ENCODE measurements around the gene ETV6. TPM values are rescaled to one million over a fixed set of nuclear protein-coding genes. Genes with fewer than 3 reads are reported as not detected.

ETV6 gene
- polyA plus RNA-seq, 1 donor (not counting 4 experiments of a cell fraction or from before 2014, with no cell fraction given): 5.3 TPM

DNA sequence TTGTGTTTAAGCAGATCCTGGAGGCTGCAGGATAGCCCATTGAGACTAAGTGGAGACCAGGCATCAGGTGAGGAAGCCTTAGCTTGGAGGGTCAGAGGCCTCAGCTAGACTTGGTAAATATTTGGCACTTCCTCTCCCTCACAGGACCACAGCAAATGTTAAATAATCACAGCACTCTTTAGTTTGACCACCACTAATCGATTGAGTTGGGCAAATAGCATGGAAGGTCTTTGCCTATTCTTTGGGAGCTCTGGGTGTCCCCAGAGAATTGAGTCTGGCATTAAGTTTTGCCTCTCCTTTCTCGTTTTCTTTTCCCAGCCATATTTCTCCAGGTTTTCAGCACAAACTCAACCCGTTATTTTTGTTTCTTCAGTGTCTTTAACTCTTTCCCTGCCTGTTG lies 61.4 kb downstream of the ETV6 start:
- no peak overlapping the region for H3K27ac ChIP-seq (ENCODE audit: control insufficient read depth, insufficient read depth, low read length)
- DNase-seq (ENCODE audit: low read depth, low spot score) (no peak), FAIRE-seq (no peak)
- H2AFZ ChIP-seq (ENCODE audit: control insufficient read depth, low read length): no peak overlapping the region
- dilution Hi-C loops (cut with MboI; ENCODE audit: extremely low pct_ligation_motif_present, low sequenced_read_pairs): no loop called here
- no peaks in the 10 kb centered on the region for H3K27me3 ChIP-seq (ENCODE audit: control insufficient read depth, extremely low read depth, insufficient read depth, low read length)
- H3K9ac ChIP-seq (ENCODE audit: control insufficient read depth, extremely low read depth, insufficient read depth, low read length): no peak overlapping the region
- peaks cover 8% of the 10 kb centered on the region for H3K4me1 ChIP-seq (ENCODE audit: control insufficient read depth, extremely low read depth, insufficient read depth, low read length)
- H3K36me3 ChIP-seq (ENCODE audit: control insufficient read depth in 2 of 2, extremely low read depth in 1 of 2, insufficient read depth in 2 of 2, low read length in 2 of 2): no peaks in the 10 kb centered on the region
- H3K4me3 ChIP-seq (ENCODE audit: control insufficient read depth in 2 of 3, extremely low read depth in 1 of 3, insufficient read depth in 2 of 3, low read depth in 1 of 3, low read length in 3 of 3): no peak overlapping the region
- H3K9me3 ChIP-seq (ENCODE audit: control insufficient read depth, low read depth, low read length): no peaks in the 10 kb centered on the region
- no peak for TF ChIP-seq EZH2 (IDR thresholded peaks at IDR 0.05; ENCODE audit: low read length)
- TF ChIP-seq, protein P1, sequence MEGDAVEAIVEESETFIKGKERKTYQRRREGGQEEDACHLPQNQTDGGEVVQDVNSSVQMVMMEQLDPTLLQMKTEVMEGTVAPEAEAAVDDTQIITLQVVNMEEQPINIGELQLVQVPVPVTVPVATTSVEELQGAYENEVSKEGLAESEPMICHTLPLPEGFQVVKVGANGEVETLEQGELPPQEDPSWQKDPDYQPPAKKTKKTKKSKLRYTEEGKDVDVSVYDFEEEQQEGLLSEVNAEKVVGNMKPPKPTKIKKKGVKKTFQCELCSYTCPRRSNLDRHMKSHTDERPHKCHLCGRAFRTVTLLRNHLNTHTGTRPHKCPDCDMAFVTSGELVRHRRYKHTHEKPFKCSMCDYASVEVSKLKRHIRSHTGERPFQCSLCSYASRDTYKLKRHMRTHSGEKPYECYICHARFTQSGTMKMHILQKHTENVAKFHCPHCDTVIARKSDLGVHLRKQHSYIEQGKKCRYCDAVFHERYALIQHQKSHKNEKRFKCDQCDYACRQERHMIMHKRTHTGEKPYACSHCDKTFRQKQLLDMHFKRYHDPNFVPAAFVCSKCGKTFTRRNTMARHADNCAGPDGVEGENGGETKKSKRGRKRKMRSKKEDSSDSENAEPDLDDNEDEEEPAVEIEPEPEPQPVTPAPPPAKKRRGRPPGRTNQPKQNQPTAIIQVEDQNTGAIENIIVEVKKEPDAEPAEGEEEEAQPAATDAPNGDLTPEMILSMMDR (optimal IDR thresholded peaks at IDR 0.05 in 1 of 3, IDR thresholded peaks at IDR 0.05 in 1 of 3, conservative IDR thresholded peaks at IDR 0.05 in 1 of 3; ENCODE audit: extremely low read depth in 1 of 3, insufficient read depth in 2 of 3, low read length in 3 of 3): no peak
- no peaks in the 10 kb centered on the region for H3K9me1 ChIP-seq (ENCODE audit: control insufficient read depth, extremely low read depth, insufficient read depth, low read length)
- no peaks in the 10 kb centered on the region for H4K20me1 ChIP-seq (ENCODE audit: control insufficient read depth, extremely low read depth, insufficient read depth, low read length)
- H3K79me2 ChIP-seq (ENCODE audit: control insufficient read depth, insufficient read depth, low read length): peaks cover 28% of the 10 kb centered on the region
- no peak overlapping the region for H3K4me2 ChIP-seq (ENCODE audit: control insufficient read depth, extremely low read depth, insufficient read depth, low read depth, low read length)

DNA sequence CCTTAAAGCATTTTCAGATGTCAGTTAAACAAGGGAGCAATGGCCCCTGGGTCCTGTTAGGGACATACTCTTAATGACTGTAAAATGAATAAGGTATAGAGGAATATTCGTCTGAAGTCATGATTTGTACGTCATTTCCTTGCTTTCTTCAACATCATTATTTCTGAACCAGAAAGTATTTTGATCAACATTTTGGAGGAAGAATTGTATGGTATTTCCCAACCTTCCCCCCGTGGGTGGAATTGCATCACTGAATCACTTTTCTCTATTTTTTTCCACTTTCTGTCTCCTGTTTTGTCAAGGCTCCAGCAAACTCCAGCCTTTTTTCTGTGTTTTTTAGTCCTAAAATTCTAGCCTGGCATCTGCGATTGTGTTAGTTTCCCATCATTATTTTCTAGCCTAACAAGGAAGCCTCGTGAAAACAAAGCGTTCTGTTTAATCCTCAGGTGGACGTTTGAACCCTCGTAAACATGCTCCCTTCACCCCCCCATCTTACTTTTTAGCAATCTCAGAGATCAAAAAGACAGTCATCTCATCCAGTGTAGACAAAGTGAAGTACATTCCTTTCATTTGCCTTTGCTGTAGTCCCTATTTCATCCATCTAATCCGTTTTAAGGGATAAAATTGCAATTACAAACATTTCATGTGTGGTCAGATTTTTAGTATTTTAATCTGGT lies 62.3 kb downstream of the ETV6 start:
- Histone ChIP-seq H3K4me2 (ENCODE audit: control insufficient read depth, extremely low read depth, insufficient read depth, low read depth, low read length) (no peak overlapping the region), H2AFZ (ENCODE audit: control insufficient read depth, low read length) (no peak overlapping the region), H3K9me1 (ENCODE audit: control insufficient read depth, extremely low read depth, insufficient read depth, low read length) (no peaks in the 10 kb centered on the region), H3K36me3 (ENCODE audit: control insufficient read depth in 2 of 2, extremely low read depth in 1 of 2, insufficient read depth in 2 of 2, low read length in 2 of 2) (no peaks in the 10 kb centered on the region), H3K9ac (ENCODE audit: control insufficient read depth, extremely low read depth, insufficient read depth, low read length) (no peak overlapping the region), H3K4me3 (ENCODE audit: control insufficient read depth in 2 of 3, extremely low read depth in 1 of 3, insufficient read depth in 2 of 3, low read depth in 1 of 3, low read length in 3 of 3) (no peak overlapping the region), H3K27ac (ENCODE audit: control insufficient read depth, insufficient read depth, low read length) (no peak overlapping the region), H4K20me1 (ENCODE audit: control insufficient read depth, extremely low read depth, insufficient read depth, low read length) (no peaks in the 10 kb centered on the region), H3K27me3 (ENCODE audit: control insufficient read depth, extremely low read depth, insufficient read depth, low read length) (no peaks in the 10 kb centered on the region), H3K9me3 (ENCODE audit: control insufficient read depth, low read depth, low read length) (no peaks in the 10 kb centered on the region), H3K79me2 (ENCODE audit: control insufficient read depth, insufficient read depth, low read length) (peaks cover 22% of the 10 kb centered on the region), H3K4me1 (ENCODE audit: control insufficient read depth, extremely low read depth, insufficient read depth, low read length) (peaks cover 8% of the 10 kb centered on the region)
- TF ChIP-seq EZH2 (IDR thresholded peaks at IDR 0.05; ENCODE audit: low read length): no peak
- TF ChIP-seq, protein P1 (optimal IDR thresholded peaks at IDR 0.05 in 1 of 3, IDR thresholded peaks at IDR 0.05 in 1 of 3, conservative IDR thresholded peaks at IDR 0.05 in 1 of 3; ENCODE audit: extremely low read depth in 1 of 3, insufficient read depth in 2 of 3, low read length in 3 of 3): no peak
- dilution Hi-C loops (cut with MboI; ENCODE audit: extremely low pct_ligation_motif_present, low sequenced_read_pairs): no loop called here
- FAIRE-seq: no peak
- DNase-seq (ENCODE audit: low read depth, low spot score): no peak
